SH-SY5Y (cell line): ENCODE data around the gene SCYGR4.

ENCODE experiments used
- GATA2 ChIP-seq: IDR thresholded peaks from 2 replicates; pipeline ENCODE4 v1.6.1; 2011; ENCODE audit warnings: mild to moderate bottlenecking, low read depth, low read length
- GATA3 ChIP-seq: IDR thresholded peaks from 2 replicates; pipeline ENCODE4 v1.6.1; 2011; ENCODE audit warnings: low read depth, mild to moderate bottlenecking, low read length, moderate library complexity

DNA sequence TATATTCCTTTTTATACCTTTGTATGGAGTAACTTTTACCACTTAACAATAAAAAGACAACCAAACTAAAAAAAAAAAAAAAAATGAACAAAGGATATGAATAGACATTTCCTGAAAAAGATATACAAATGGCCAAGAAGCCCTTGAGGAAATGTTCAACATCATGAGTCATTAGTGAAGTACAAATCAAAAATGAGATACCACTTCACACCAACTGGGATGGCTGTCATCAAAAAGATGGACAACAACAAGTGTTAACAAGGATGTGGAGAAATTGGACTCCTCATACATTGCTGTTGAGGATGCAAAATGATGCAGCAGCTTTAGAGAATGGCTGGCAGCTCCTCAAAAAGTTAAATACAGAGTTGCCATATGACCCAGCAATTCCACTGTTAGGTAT lies 41.2 kb upstream of the SCYGR4 start:
- no peak for TF ChIP-seq GATA2
- no peak for TF ChIP-seq GATA3
